Upper lobe of right lung (tissue), 1 donor: ENCODE data around the gene DDR2. TPM values are rescaled to one million over a fixed set of nuclear protein-coding genes. Genes with fewer than 3 reads are reported as not detected.
"Not testable (repeated sequence)": the region's sequence is repeated elsewhere in the genome, so short reads cannot be mapped to it uniquely, and the experiment has no call there.

Experiments used
- ATAC-seq: fragments of 200-7000 bp; cut with Tn5 transposase; one replicate; pipeline ENCODE4 v1.9.1; 2020; ENCODE audit warnings: mild to moderate bottlenecking, moderate library complexity
- DNase-seq: peaks from one replicate; pipeline ENCODE4 v3.0.0-alpha.2; 2020
- H3K27ac ChIP-seq: fragments of 200-600 bp; one replicate; pipeline ENCODE4 v1.8.0; 2022
- H3K27me3 ChIP-seq: fragments of 200-600 bp; one replicate; pipeline ENCODE4 v1.8.0; 2022; ENCODE audit warnings: mild to moderate bottlenecking
- H3K36me3 ChIP-seq: fragments of 200-600 bp; one replicate; pipeline ENCODE4 v1.8.0; 2022
- H3K4me1 ChIP-seq: fragments of 200-600 bp; one replicate; pipeline ENCODE4 v1.8.0; 2022
- H3K4me3 ChIP-seq: fragments of 200-600 bp; one replicate; pipeline ENCODE4 v1.8.0; 2022; ENCODE audit warnings: mild to moderate bottlenecking
- H3K9me3 ChIP-seq: fragments of 200-600 bp; one replicate; pipeline ENCODE4 v1.8.0; 2022
- intact Hi-C: fragments of 100-400 bp; cut with DNase I; formaldehyde crosslinking; loops from one replicate; pipeline ENCODE4 v1.11.0; 2022
- total RNA-seq: library from RNA; stranded (reverse); fragmentation: NEBNext Ultra II Directional; extraction: Animal tissue kit (Norgen Biotek cat#: 25700); gene quantifications from one replicate; pipeline ENCODE4 v1.2.1, GENCODE V29; 2021
- TF ChIP-seq, protein P1 (sequence below): fragments of 200-600 bp; IDR thresholded peaks from one replicate; pipeline ENCODE4 v1.8.0; 2022; ENCODE audit warnings: antibody characterized with exemption
- donor health status: DM: no; HTN: yes; CAD: no; lungs with severe emphysema.

The DDR2 gene
- total RNA-seq, 1 donor from 2014 or later = 44.6 TPM

DNA sequence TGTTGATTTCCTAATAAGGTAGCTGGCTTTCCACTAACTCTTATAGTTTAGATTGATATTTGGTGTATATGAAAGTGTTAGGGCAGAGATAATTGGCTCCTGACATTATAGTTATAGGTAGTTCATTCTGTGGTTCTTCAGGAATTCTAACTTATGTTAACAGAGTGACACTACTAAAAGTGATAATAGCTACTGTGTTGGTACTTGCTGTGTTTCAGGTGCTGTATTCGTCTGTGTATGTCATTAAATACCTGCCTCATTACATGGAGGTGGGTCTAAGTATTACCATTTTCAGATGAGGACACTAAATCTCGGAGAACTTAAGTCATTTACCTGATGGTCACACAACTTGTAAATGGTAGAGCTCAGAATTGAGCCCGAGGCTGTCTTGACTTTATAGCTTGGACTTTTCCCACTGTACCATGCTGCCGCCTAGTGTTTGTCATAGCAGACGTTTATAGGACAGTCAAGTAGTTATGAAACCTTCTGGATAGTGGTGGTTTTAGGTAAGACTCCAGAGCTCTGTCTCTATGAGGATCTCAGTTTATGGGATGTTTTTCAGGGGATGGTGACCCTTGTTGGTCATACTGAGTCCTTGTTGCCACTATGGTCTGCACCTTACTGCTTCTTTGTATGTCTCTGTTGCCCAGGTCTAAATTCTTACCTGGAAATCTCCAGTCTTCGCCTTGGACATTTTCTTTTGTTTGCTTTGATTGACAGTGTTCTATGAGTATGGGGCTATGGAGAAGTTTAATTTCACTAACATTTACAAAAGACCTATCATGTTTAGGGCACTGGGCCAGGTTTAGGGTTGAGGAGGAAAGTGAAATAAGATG is 167.9 kb downstream of the DDR2 start:
- DNase-seq, intact Hi-C loops, H3K27ac ChIP-seq, H3K4me3 ChIP-seq, H3K9me3 ChIP-seq, H3K27me3 ChIP-seq, H3K4me1 ChIP-seq: not testable (repeated sequence)
- TF ChIP-seq, protein P1, sequence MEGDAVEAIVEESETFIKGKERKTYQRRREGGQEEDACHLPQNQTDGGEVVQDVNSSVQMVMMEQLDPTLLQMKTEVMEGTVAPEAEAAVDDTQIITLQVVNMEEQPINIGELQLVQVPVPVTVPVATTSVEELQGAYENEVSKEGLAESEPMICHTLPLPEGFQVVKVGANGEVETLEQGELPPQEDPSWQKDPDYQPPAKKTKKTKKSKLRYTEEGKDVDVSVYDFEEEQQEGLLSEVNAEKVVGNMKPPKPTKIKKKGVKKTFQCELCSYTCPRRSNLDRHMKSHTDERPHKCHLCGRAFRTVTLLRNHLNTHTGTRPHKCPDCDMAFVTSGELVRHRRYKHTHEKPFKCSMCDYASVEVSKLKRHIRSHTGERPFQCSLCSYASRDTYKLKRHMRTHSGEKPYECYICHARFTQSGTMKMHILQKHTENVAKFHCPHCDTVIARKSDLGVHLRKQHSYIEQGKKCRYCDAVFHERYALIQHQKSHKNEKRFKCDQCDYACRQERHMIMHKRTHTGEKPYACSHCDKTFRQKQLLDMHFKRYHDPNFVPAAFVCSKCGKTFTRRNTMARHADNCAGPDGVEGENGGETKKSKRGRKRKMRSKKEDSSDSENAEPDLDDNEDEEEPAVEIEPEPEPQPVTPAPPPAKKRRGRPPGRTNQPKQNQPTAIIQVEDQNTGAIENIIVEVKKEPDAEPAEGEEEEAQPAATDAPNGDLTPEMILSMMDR = peak; percentile 55
- H3K36me3 ChIP-seq = peaks cover 64% of the 10 kb centered on the region
- peak; percentile 93 for ATAC-seq

DNA sequence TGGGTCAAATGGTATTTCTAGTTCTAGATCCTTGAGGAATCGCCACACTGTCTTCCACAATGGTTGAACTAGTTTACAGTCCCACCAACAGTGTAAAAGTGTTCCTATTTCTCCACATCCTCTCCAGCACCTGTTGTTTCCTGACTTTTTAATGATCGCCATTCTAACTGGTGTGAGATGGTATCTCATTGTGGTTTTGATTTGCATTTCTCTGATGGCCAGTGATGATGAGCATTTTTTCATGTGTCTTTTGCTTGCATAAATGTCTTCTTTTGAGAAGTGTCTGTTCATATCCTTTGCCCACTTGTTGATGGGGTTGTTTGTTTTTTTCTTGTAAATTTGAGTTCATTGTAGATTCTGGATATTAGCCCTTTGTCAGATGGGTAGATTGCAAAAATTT is 175.2 kb downstream of the DDR2 start:
- H3K9me3 ChIP-seq, ATAC-seq, H3K4me1 ChIP-seq, H3K27ac ChIP-seq, H3K4me3 ChIP-seq, DNase-seq, intact Hi-C loops, H3K27me3 ChIP-seq: not testable (repeated sequence)
- peaks cover 38% of the 10 kb centered on the region for H3K36me3 ChIP-seq

DNA sequence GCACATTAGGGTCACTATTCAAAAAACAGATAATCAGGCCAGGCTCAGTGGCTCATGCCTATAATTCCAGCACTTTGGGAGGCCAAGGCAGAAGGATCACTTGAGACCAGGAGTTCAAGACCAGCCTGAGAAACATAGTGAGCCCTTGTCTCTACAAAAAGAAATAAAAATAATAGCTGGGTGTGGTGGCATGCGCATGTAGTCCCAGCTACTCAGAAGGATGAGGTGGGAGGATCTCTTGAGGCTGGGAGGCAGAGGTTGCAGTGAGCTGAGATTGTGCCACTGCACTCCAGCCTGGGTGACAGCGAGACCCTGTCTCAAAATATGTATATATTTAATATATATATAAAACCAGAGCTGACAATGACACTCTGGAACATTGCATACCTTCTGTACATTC is 180.1 kb downstream of the DDR2 start:
- H3K27ac ChIP-seq, H3K36me3 ChIP-seq, intact Hi-C loops, DNase-seq, ATAC-seq, H3K9me3 ChIP-seq, H3K4me1 ChIP-seq, H3K4me3 ChIP-seq, H3K27me3 ChIP-seq: not testable (repeated sequence)

DNA sequence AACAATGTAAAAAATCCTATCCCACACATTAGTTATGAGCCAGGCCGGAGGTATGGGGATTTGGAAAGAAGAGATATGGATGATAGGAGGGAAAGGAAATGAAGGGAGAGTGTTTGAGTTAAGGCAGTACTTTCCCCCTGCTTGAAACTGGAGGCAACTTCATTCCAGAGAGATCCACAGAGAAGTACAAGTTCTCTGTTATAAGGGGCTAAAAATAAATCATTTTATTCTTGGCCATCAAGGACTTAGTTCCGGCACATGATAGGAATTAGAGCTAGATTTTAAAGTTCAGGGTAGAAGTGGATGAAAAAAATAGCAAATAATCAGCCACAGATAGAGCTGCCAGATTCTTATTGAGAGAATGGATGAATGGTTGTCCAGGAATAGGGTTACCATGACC is 185.9 kb downstream of the DDR2 start:
- H3K36me3 ChIP-seq, H3K4me1 ChIP-seq, intact Hi-C loops, H3K4me3 ChIP-seq, H3K9me3 ChIP-seq, DNase-seq, ATAC-seq, H3K27ac ChIP-seq: not testable (repeated sequence)
- peaks cover 15% of the 10 kb centered on the region for H3K27me3 ChIP-seq

DNA sequence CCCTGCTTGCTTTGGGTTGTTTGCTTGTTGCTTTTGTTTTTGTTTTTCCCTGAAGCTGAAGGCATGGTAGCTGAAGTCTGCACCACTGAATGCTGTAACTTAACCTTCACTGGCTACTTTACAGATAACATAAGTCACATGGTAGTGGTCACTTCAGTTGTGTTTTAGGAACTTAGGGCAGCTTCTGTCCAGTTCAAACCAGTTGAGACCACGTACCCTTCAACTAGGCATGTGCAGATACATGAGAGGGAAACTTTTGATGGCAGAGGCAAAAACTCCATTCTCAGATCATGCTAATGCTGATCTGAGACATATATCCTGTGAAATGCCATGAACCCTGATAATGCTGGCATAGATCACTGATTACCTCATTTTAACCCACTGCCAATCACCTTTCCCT is 186.4 kb downstream of the DDR2 start:
- H3K9me3 ChIP-seq, H3K27ac ChIP-seq, H3K4me3 ChIP-seq, intact Hi-C loops, ATAC-seq, H3K4me1 ChIP-seq, H3K36me3 ChIP-seq, DNase-seq: not testable (repeated sequence)
- peaks cover 19% of the 10 kb centered on the region for H3K27me3 ChIP-seq

DNA sequence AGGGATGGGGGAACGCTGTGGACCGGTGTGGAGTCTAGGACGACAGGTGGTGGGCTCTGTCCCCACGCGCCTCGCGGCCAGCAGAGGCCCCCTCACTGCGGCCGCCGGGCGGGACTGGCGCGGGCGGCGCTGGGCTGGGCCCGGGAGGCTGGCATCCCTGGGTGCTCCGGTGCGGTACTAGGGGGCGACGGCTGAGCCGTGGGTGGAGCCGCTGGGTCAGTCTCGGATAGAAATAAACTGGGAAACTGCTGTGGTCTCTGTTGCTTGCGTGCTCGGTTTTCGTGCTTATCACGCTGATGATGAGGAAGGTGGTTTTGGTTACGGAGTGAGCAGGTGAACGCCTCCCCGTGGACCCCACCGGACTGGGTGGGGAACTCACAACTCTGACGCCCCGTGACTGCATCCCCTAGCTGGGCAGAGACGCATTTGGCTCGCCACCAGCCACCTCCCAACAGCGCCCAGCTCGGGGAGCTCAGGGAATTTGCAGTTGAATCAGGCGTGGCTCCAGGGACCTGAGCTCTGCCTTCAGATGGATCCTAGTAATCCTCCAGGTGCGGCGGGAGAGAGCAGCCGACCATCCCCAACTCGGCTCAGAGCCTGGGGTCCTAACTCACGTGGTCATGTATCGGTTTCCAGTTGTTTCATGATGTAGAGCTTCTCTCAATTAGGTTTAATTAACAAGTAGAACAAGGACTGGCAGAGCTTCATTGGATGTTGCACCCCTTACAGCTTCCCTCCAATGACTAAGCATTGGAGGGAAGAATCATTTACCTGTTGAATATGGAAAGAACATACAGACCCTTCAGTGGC is 190.3 kb downstream of the DDR2 start:
- peak overlapping the region; percentile 23 for H3K4me3 ChIP-seq
- peaks cover 26% of the 10 kb centered on the region for H3K27me3 ChIP-seq
- peaks cover 9% of the 10 kb centered on the region for H3K4me1 ChIP-seq
- TF ChIP-seq, protein P1 = no peak
- DNase-seq (no peak), ATAC-seq (peak; percentile 59)
- intact Hi-C loops = no loop called here
- H3K36me3 ChIP-seq = no peaks in the 10 kb centered on the region
- no peak overlapping the region for H3K27ac ChIP-seq
- no peaks in the 10 kb centered on the region for H3K9me3 ChIP-seq

DNA sequence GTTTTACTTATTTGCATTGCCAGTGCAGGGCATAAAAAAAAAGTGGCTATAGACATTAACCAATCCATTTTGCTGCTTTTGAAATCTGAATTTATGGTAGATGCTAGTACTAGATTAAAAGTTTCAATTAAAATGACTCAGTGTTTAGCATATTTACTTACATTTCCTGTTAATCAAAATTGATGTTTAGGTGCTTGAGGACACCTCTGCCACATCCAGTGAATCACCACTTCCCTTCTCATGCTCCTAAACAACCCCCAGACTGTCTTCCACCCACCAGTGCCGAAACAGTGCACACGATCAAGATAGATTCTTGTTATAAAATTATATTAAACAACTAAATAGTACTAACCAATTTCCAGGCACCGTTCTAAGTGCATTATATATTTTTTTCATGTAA is 191.0 kb downstream of the DDR2 start:
- H3K9me3 ChIP-seq = no peaks in the 10 kb centered on the region
- intact Hi-C loops = no loop called here
- TF ChIP-seq, protein P1 = no peak
- ATAC-seq = no peak
- peaks cover 9% of the 10 kb centered on the region for H3K4me1 ChIP-seq
- no peak overlapping the region for H3K27ac ChIP-seq
- no peak for DNase-seq
- no peaks in the 10 kb centered on the region for H3K36me3 ChIP-seq
- peaks cover 26% of the 10 kb centered on the region for H3K27me3 ChIP-seq
- H3K4me3 ChIP-seq = no peak overlapping the region
